ENCODE data around the gene APOO. TPM values are rescaled to one million over a fixed set of nuclear protein-coding genes. Genes with fewer than 3 reads are reported as not detected.

APOO gene
- total and polyA plus RNA-seq, 2 experiments from 2014 or later, result 7.3 to 20.2 TPM

DNA sequence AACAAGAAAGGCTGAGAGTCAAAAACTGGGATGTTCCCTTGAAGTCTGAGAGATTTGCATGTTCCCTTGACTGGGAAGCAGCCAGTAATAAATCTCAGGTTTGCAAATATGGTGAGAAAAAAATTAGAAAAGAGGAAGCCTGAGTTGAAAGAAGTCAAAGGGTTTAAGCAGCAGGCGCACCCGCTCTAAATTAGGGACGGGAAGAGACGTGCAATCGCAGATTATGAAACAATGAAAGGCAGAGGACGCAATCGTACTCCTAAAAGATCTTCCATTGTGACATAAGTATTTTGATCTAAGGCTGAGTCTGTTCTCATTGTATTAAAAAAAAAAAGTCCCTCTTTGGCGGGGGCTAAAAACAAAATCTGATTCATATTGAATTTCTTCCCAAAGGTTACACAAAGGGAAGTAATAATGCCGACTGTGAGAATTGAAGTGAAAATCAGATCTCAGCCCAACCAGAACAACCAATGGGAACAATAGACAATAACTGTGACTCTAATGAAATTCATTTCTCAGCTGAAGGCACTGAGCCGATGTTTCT, 96.6 kb downstream of the APOO start:
- H3K9ac ChIP-seq, result peak overlapping the region; percentile 37; the same call in 1 of the 2 replicates

DNA sequence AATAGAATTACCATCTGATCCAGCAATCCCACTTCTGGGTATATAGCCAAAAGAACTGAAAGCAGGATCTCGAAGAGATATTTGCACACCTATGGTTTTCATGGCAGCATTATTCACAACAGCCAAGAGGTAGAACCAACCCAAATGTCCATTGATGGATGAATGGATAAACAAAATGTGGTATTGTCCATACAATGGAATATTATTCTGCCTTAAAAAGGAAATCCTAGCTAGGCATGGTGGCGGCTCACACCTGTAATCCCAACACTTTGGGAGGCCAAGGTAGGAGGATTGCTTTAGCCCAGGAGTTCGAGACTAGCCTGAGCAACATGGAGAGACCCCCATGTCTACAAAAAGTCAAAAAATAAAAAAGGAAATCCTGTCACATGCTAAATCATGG, 97.5 kb downstream of the APOO start:
- H3K4me1 ChIP-seq (ENCODE audit: insufficient read depth), result peaks cover 20% of the 10 kb centered on the region; the same call in 1 of the 2 replicates
- peaks cover 9% of the 10 kb centered on the region; the same call in 1 of the 2 replicates for H3F3A ChIP-seq (ENCODE audit: insufficient read depth)
- in situ Hi-C loops (cut with MboI), result no loop called here
- H3K27ac ChIP-seq, result no peak overlapping the region
- H3K27me3 ChIP-seq (replicated peaks; ENCODE audit: insufficient read depth), result no peaks in the 10 kb centered on the region
- no peaks in the 10 kb centered on the region for H3K9me3 ChIP-seq (ENCODE audit: low read depth)
- H3K4me3 ChIP-seq, result no peak overlapping the region
- TF ChIP-seq EZH2phosphoT487 (IDR thresholded peaks at IDR 0.05; ENCODE audit: insufficient read depth, low read depth) (no peak), EZH2 (IDR thresholded peaks at IDR 0.05; ENCODE audit: insufficient read depth, poor library complexity, severe bottlenecking) (no peak)
- H3K9ac ChIP-seq, result no peak overlapping the region
- 94 to 97% methylated on average over 3 of the region's 3 CpGs for WGBS, 2 experiments (ENCODE audit: low coverage in 1 of 2, low lambda C conversion rate in 2 of 2, missing lambda C conversion rate in 2 of 2)
- H4K20me1 ChIP-seq (ENCODE audit: insufficient read depth), result no peaks in the 10 kb centered on the region
- H2AFZ ChIP-seq, result no peak overlapping the region
- no peaks in the 10 kb centered on the region for H3K36me3 ChIP-seq (ENCODE audit: low read depth)
- H3K79me2 ChIP-seq (ENCODE audit: insufficient read depth), result no peaks in the 10 kb centered on the region
- H3K4me2 ChIP-seq (ENCODE audit: unreplicated experiment), result no peak overlapping the region
- no peak for DNase-seq
- H3K9me2 ChIP-seq (ENCODE audit: insufficient read depth), result no peaks in the 10 kb centered on the region

More for the DNA sequence above, 96.6 kb downstream of the APOO start:
- Histone ChIP-seq H3K27ac (no peak overlapping the region), H3K9me2 (ENCODE audit: insufficient read depth) (no peaks in the 10 kb centered on the region), H3K27me3 (replicated peaks; ENCODE audit: insufficient read depth) (no peaks in the 10 kb centered on the region), H3K9me3 (ENCODE audit: low read depth) (no peaks in the 10 kb centered on the region), H2AFZ (peak overlapping the region; percentile 59), H3K4me3 (peak overlapping the region; percentile 57), H4K20me1 (ENCODE audit: insufficient read depth) (no peaks in the 10 kb centered on the region), H3K79me2 (ENCODE audit: insufficient read depth) (no peaks in the 10 kb centered on the region), H3K36me3 (ENCODE audit: low read depth) (no peaks in the 10 kb centered on the region), H3K4me1 (ENCODE audit: insufficient read depth) (peaks cover 20% of the 10 kb centered on the region; the same call in 1 of the 2 replicates), H3F3A (ENCODE audit: insufficient read depth) (peaks cover 9% of the 10 kb centered on the region; the same call in 1 of the 2 replicates), H3K4me2 (ENCODE audit: unreplicated experiment) (peak overlapping the region; percentile 36)
- peak; percentile 47 for DNase-seq
- TF ChIP-seq EZH2phosphoT487 (IDR thresholded peaks at IDR 0.05; ENCODE audit: insufficient read depth, low read depth), result no peak
- WGBS, 2 experiments (ENCODE audit: low coverage in 1 of 2, low lambda C conversion rate in 2 of 2, missing lambda C conversion rate in 2 of 2), result 1 to 5% methylated on average over 10 of the region's 10 CpGs
- in situ Hi-C loops (cut with MboI), result no loop called here

DNA sequence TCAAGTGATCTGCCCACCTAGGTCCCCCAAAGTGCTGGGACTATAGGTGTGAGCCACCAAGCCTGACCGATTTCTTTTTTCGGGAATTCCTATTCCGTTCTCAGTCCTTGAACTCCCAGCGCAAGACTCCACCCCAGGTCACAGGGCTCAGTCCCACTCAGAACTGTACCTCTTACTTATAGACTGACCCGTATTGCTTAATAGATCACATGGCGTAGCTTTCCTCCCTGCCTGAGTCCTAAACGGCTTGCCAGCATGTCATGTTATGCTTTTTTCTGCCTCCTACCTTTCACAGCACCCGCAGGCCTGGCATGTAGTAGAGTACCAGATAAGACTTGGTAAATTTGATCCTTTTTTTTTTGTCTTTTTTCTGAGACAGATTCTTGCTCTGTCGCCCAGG, 102.3 kb downstream of the APOO start:
- Histone ChIP-seq H3K4me3 (no peak overlapping the region), H3K36me3 (ENCODE audit: low read depth) (no peaks in the 10 kb centered on the region), H3K79me2 (ENCODE audit: insufficient read depth) (no peaks in the 10 kb centered on the region), H3K4me1 (ENCODE audit: insufficient read depth) (peaks cover 19% of the 10 kb centered on the region), H3F3A (ENCODE audit: insufficient read depth) (peaks cover 17% of the 10 kb centered on the region; the same call in 1 of the 2 replicates), H3K9me2 (ENCODE audit: insufficient read depth) (no peaks in the 10 kb centered on the region), H3K4me2 (ENCODE audit: unreplicated experiment) (no peak overlapping the region), H3K27ac (no peak overlapping the region), H3K9me3 (ENCODE audit: low read depth) (no peaks in the 10 kb centered on the region), H3K9ac (no peak overlapping the region), H4K20me1 (ENCODE audit: insufficient read depth) (no peaks in the 10 kb centered on the region), H3K27me3 (replicated peaks; ENCODE audit: insufficient read depth) (no peaks in the 10 kb centered on the region), H2AFZ (no peak overlapping the region)
- in situ Hi-C loops (cut with MboI), result no loop called here
- TF ChIP-seq EZH2 (IDR thresholded peaks at IDR 0.05; ENCODE audit: insufficient read depth, poor library complexity, severe bottlenecking) (no peak), EZH2phosphoT487 (IDR thresholded peaks at IDR 0.05; ENCODE audit: insufficient read depth, low read depth) (no peak)
- no peak for DNase-seq
- 93 to 94% methylated on average over 7 to 9 of the region's 9 CpGs for WGBS, 2 experiments (ENCODE audit: low coverage in 1 of 2, low lambda C conversion rate in 2 of 2, missing lambda C conversion rate in 2 of 2)

DNA sequence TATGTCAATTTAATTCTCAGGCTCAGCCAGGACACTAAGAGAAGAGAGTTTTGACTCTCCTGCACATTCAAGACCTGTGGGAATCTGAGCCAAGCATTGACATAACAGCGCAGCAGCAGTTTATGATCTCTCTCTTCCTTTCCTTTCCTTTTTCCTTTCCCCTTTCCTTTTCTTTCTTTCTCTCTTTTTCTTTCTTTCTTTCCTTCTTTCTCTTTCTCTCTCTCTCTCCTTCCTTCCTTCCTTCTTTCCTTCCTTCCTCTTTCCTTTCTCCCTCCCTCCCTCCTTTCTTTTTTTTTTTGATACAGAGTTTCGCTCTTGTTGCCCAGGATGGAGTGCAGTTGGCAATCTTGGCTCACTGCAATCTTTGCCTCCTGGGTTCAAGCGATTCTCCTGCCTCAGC, 103.2 kb downstream of the APOO start:
- Histone ChIP-seq H3K9me3 (ENCODE audit: low read depth) (no peaks in the 10 kb centered on the region), H3K4me1 (ENCODE audit: insufficient read depth) (peaks cover 19% of the 10 kb centered on the region), H3K27me3 (replicated peaks; ENCODE audit: insufficient read depth) (no peaks in the 10 kb centered on the region), H3K9me2 (ENCODE audit: insufficient read depth) (no peaks in the 10 kb centered on the region), H3K4me3 (peak overlapping the region; percentile 37), H3K4me2 (ENCODE audit: unreplicated experiment) (peak overlapping the region; percentile 44), H3K27ac (peak overlapping the region; percentile 78), H3K9ac (peak overlapping the region; percentile 48), H3K79me2 (ENCODE audit: insufficient read depth) (no peaks in the 10 kb centered on the region), H2AFZ (peak overlapping the region; percentile 75), H4K20me1 (ENCODE audit: insufficient read depth) (no peaks in the 10 kb centered on the region), H3F3A (ENCODE audit: insufficient read depth) (peaks cover 17% of the 10 kb centered on the region; the same call in 1 of the 2 replicates), H3K36me3 (ENCODE audit: low read depth) (no peaks in the 10 kb centered on the region)
- TF ChIP-seq EZH2phosphoT487 (IDR thresholded peaks at IDR 0.05; ENCODE audit: insufficient read depth, low read depth) (no peak), EZH2 (IDR thresholded peaks at IDR 0.05; ENCODE audit: insufficient read depth, poor library complexity, severe bottlenecking) (no peak)
- peak; percentile 18 for DNase-seq
- in situ Hi-C loops (cut with MboI), result no loop called here
- WGBS, 2 experiments (ENCODE audit: low coverage in 1 of 2, low lambda C conversion rate in 2 of 2, missing lambda C conversion rate in 2 of 2), result 69 to 83% methylated on average over 2 to 3 of the region's 3 CpGs

Data from GM23248 (cell line).